ENCODE measurements around the gene NDUFS8. TPM values are rescaled to one million over a fixed set of nuclear protein-coding genes. Genes with fewer than 3 reads are reported as not detected.

NDUFS8 gene
- total and polyA plus RNA-seq, 10 of the 15 experiments (the other 5 are each of a cell fraction or from before 2014, with no cell fraction given), result 17.6 to 308 (median 120) TPM

- WGBS (ENCODE audit: insufficient coverage, insufficient replicate concordance, low lambda C conversion rate, missing lambda C conversion rate), result 98% methylated on average over 24 of the region's 24 CpGs
- peaks cover 36% of the 10 kb centered on the region for H3K79me2 ChIP-seq (ENCODE audit: control insufficient read depth, insufficient read depth, low read length)
- peaks cover 6% of the 10 kb centered on the region for H3K4me1 ChIP-seq (ENCODE audit: control insufficient read depth, insufficient read depth, low read length)
- H2AFZ ChIP-seq (ENCODE audit: control insufficient read depth, low read depth, low read length), result no peak overlapping the region
- no TSS peak for BruUV-seq (replicated peaks)
- ATAC-seq (no peak), DNase-seq (ENCODE audit: low read depth, low spot score) (no peak), FAIRE-seq (no peak)
- no peak overlapping the region for H3K27ac ChIP-seq (ENCODE audit: control insufficient read depth, insufficient read depth)
- peaks cover 5 to 34% of the 10 kb centered on the region in 2 experiments; a peak in 3 of 4 replicates for H3K36me3 ChIP-seq (ENCODE audit: control insufficient read depth in 2 of 2, insufficient read depth in 2 of 2, low read length in 1 of 2)
- ChIA-PET RAD21 (ENCODE audit: unreplicated experiment) (no interaction called here), SMC1A (ENCODE audit: uncharacterized antibody, unreplicated experiment) (no interaction called here), CTCF (no interaction called here), POLR2A (no interaction called here)
- H3K4me2 ChIP-seq (ENCODE audit: control insufficient read depth, insufficient read depth), result no peak overlapping the region
- intact Hi-C loops (cut with micrococcal nuclease; ENCODE audit: unreplicated experiment) (no loop called here), in situ Hi-C loops (cut with MboI) (no loop called here)
- no peak overlapping the region for H3K9ac ChIP-seq (ENCODE audit: control insufficient read depth, insufficient read depth, low read length)
- no peaks in the 10 kb centered on the region for H3K9me3 ChIP-seq (replicated peaks; ENCODE audit: control insufficient read depth, insufficient read depth, low read length)
- H3K4me3 ChIP-seq, result no peak overlapping the region
- no peaks in the 10 kb centered on the region for H3K27me3 ChIP-seq (replicated peaks in 1 of 2; ENCODE audit: control insufficient read depth in 2 of 2, insufficient read depth in 2 of 2, low read length in 1 of 2)
- H4K20me1 ChIP-seq (ENCODE audit: control insufficient read depth, insufficient read depth), result no peaks in the 10 kb centered on the region; the same call in 1 of the 2 replicates
- TF ChIP-seq EGR1 (IDR thresholded peaks at IDR 0.05; ENCODE audit: borderline replicate concordance in 1 of 2, low read depth in 2 of 2, low read length in 2 of 2), result no peak
- no peak for TF ChIP-seq YY1 (IDR thresholded peaks at IDR 0.05; ENCODE audit: low read depth, low read length)
- no peak for TF ChIP-seq POLR2A (IDR thresholded peaks at IDR 0.05; ENCODE audit: low read depth, low read length)
- no peak for TF ChIP-seq SIN3A (IDR thresholded peaks at IDR 0.05; ENCODE audit: low read depth, low read length)
- no peak for TF ChIP-seq SP1 (IDR thresholded peaks at IDR 0.05; ENCODE audit: low read depth, low read length)
- TF ChIP-seq LARP7 (IDR thresholded peaks at IDR 0.05), result no peak
- no peak for TF ChIP-seq POLR2AphosphoS2 (IDR thresholded peaks at IDR 0.05; ENCODE audit: low read depth, low read length)
Observed at GRCh38 chr11:68044145-68044813, 13.8 kb downstream of the NDUFS8 start.

GRCh38 chr11:68044898-68045351, 14.4 kb downstream of the NDUFS8 start:
- H3K4me3 ChIP-seq, result no peak overlapping the region
- H3K4me1 ChIP-seq (ENCODE audit: control insufficient read depth, insufficient read depth, low read length), result peaks cover 6% of the 10 kb centered on the region
- no peak overlapping the region for H3K27ac ChIP-seq (ENCODE audit: control insufficient read depth, insufficient read depth)
- H3K36me3 ChIP-seq (ENCODE audit: control insufficient read depth in 2 of 2, insufficient read depth in 2 of 2, low read length in 1 of 2), result peaks cover 5 to 39% of the 10 kb centered on the region in 2 experiments; a peak in 3 of 4 replicates
- H3K4me2 ChIP-seq (ENCODE audit: control insufficient read depth, insufficient read depth), result no peak overlapping the region
- DNase-seq (ENCODE audit: low read depth, low spot score) (no peak), FAIRE-seq (no peak), ATAC-seq (no peak)
- RAD21 ChIA-PET (ENCODE audit: unreplicated experiment), result no interaction called here
- POLR2A ChIA-PET, result interaction anchor here (0.6 kb wide), 1 partner anchor 432 kb away, joined by 4 read pairs; no protein-coding TSS in a partner anchor
- no peaks in the 10 kb centered on the region for H3K27me3 ChIP-seq (replicated peaks in 1 of 2; ENCODE audit: control insufficient read depth in 2 of 2, insufficient read depth in 2 of 2, low read length in 1 of 2)
- no peak overlapping the region for H3K9ac ChIP-seq (ENCODE audit: control insufficient read depth, insufficient read depth, low read length)
- CTCF ChIA-PET, result no interaction called here
- no peaks in the 10 kb centered on the region; the same call in 1 of the 2 replicates for H4K20me1 ChIP-seq (ENCODE audit: control insufficient read depth, insufficient read depth)
- TF ChIP-seq NRF1 (conservative IDR thresholded peaks at IDR 0.05; ENCODE audit: low read depth, low read length) (no peak), MTA3 (IDR thresholded peaks at IDR 0.05; ENCODE audit: borderline replicate concordance, low read length) (no peak)
- H3K79me2 ChIP-seq (ENCODE audit: control insufficient read depth, insufficient read depth, low read length), result peaks cover 29% of the 10 kb centered on the region
- BruUV-seq (replicated peaks), result no TSS peak
- SMC1A ChIA-PET (ENCODE audit: uncharacterized antibody, unreplicated experiment), result interaction anchor here (0.6 kb wide), 1 partner anchor 425 kb away, joined by 3 read pairs; no protein-coding TSS in a partner anchor
- WGBS (ENCODE audit: insufficient coverage, insufficient replicate concordance, low lambda C conversion rate, missing lambda C conversion rate), result 98% methylated on average over 15 of the region's 18 CpGs
- intact Hi-C loops (cut with micrococcal nuclease; ENCODE audit: unreplicated experiment), result no loop called here
- H2AFZ ChIP-seq (ENCODE audit: control insufficient read depth, low read depth, low read length), result no peak overlapping the region
- in situ Hi-C loops (cut with MboI), result no loop called here
- H3K9me3 ChIP-seq (replicated peaks; ENCODE audit: control insufficient read depth, insufficient read depth, low read length), result no peaks in the 10 kb centered on the region

Data from GM12878 (cell line).